Karpas-422 (cell line): Measurements from ENCODE around the gene B3GALNT2. TPM values are rescaled to one million over a fixed set of nuclear protein-coding genes. Genes with fewer than 3 reads are reported as not detected.

Experiments
- DNase-seq: peaks from one replicate; pipeline ENCODE4 v3.0.0-alpha.2; 2015
- H2AFZ ChIP-seq: fragments of 200-600 bp; sonication (generic); 2 replicates; pipeline ENCODE4 v1.6.1; 2014; ENCODE audit warnings: antibody characterized with exemption, low read length, mixed read lengths
- H3K27ac ChIP-seq: fragments of 200-600 bp; sonication (generic); 2 replicates; pipeline ENCODE4 v1.5.1; 2014; ENCODE audit warnings: mild to moderate bottlenecking, low read length, moderate library complexity
- H3K27me3 ChIP-seq: fragments of 200-600 bp; sonication (generic); 2 replicates; pipeline ENCODE4 v1.6.1; 2014; ENCODE audit warnings: low read length, mixed read lengths
- H3K36me3 ChIP-seq: fragments of 200-600 bp; sonication (generic); 2 replicates; pipeline ENCODE4 v1.6.1; 2014; ENCODE audit warnings: low read length, mixed read lengths; ENCODE audit not compliant: insufficient read depth
- H3K4me1 ChIP-seq: fragments of 200-600 bp; sonication (generic); 2 replicates; pipeline ENCODE4 v1.6.1; 2014; ENCODE audit warnings: mild to moderate bottlenecking, low read length, mixed read lengths
- H3K4me2 ChIP-seq: fragments of 200-600 bp; sonication (generic); 2 replicates; pipeline ENCODE4 v1.6.1; 2014; ENCODE audit warnings: low read length, low read depth, mild to moderate bottlenecking; ENCODE audit not compliant: poor library complexity, severe bottlenecking
- H3K4me3 ChIP-seq: fragments of 200-600 bp; sonication (generic); 2 replicates; pipeline ENCODE4 v1.5.1; 2014; ENCODE audit warnings: mild to moderate bottlenecking, antibody characterized with exemption, low read length, mixed read lengths
- H3K79me2 ChIP-seq: fragments of 200-600 bp; sonication (generic); 2 replicates; pipeline ENCODE4 v1.6.1; 2014; ENCODE audit warnings: mild to moderate bottlenecking, low read length, mixed read lengths
- H3K9ac ChIP-seq: fragments of 200-600 bp; sonication (generic); 2 replicates; pipeline ENCODE4 v1.6.0; 2014; ENCODE audit warnings: low read length
- H3K9me2 ChIP-seq: fragments of 200-600 bp; sonication (generic), shearing (Covaris generic); replicated peaks from 2 replicates; pipeline ENCODE4 v1.6.0; 2014; ENCODE audit warnings: mild to moderate bottlenecking, low read length, moderate library complexity; ENCODE audit not compliant: insufficient read depth
- H3K9me3 ChIP-seq: fragments of 300-700, 200-600 bp; sonication (generic); 2 replicates; pipeline ENCODE4 v1.6.1; 2014; ENCODE audit warnings: low read length, mixed read lengths
- H4K20me1 ChIP-seq: fragments of 200-600 bp; sonication (generic); 2 replicates; pipeline ENCODE4 v1.6.1; 2014; ENCODE audit warnings: mild to moderate bottlenecking, antibody characterized with exemption, low read length, low read depth; ENCODE audit not compliant: insufficient read depth
- total RNA-seq: library from RNA; depleted of rRNA; stranded (reverse); fragments of >200 nt; shearing (Covaris generic); gene quantifications from 2 replicates; pipeline ENCODE4 v1.2.3, GENCODE V29; 2014; ENCODE audit warnings: low replicate concordance

B3GALNT2 gene
- total RNA-seq, 1 experiment from 2014 or later, result 15.4 TPM

DNA sequence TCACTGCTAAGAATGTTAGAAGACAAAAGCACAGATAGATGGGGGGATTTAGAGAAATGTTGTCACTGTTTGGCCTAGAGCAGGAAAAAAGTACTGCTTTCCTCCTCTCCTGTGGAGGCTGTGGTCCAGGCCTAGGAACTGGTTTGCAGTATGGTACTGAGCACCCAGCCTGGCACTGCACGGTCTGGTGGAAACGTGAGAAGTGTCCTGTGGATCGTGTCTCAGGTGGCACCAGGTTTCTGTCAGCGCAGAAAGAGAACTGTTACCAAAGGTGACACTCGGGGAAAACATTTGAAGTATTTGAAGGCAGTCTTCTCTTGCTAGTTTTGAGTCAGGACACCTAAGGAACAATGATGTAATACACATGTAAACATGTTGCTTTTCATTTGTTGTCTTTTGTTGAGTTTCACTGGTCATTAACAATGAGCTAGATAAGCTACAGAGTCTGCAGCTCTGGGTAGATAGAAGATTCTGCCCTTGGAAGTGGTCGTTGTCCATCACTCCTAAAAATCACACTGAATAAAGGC lies 63.0 kb downstream of the B3GALNT2 start:
- Histone ChIP-seq H3K4me1 (no peaks in the 10 kb centered on the region), H3K27me3 (no peaks in the 10 kb centered on the region), H3K4me3 (no peak overlapping the region), H3K79me2 (no peaks in the 10 kb centered on the region), H3K9me2 (no peaks in the 10 kb centered on the region), H2AFZ (no peak overlapping the region), H3K36me3 (peaks cover 9% of the 10 kb centered on the region; the same call in 1 of the 2 replicates), H3K4me2 (no peak overlapping the region), H4K20me1 (no peaks in the 10 kb centered on the region), H3K27ac (no peak overlapping the region), H3K9ac (no peak overlapping the region), H3K9me3 (no peaks in the 10 kb centered on the region)
- DNase-seq, result no peak

GRCh38 chr1:235434001-235434400 lies 70.3 kb downstream of the B3GALNT2 start:
- Histone ChIP-seq H3K27ac (no peak overlapping the region), H3K9ac (no peak overlapping the region), H3K79me2 (0 out of 2 replicates have a peak, but pooled peaks cover 4% of the 10 kb centered on the region), H3K27me3 (no peaks in the 10 kb centered on the region), H3K4me1 (no peaks in the 10 kb centered on the region), H3K36me3 (peaks cover 6% of the 10 kb centered on the region; the same call in 1 of the 2 replicates), H3K4me2 (no peak overlapping the region), H3K4me3 (no peak overlapping the region), H4K20me1 (no peaks in the 10 kb centered on the region), H3K9me3 (no peaks in the 10 kb centered on the region), H3K9me2 (no peaks in the 10 kb centered on the region), H2AFZ (no peak overlapping the region)
- DNase-seq, result no peak

DNA sequence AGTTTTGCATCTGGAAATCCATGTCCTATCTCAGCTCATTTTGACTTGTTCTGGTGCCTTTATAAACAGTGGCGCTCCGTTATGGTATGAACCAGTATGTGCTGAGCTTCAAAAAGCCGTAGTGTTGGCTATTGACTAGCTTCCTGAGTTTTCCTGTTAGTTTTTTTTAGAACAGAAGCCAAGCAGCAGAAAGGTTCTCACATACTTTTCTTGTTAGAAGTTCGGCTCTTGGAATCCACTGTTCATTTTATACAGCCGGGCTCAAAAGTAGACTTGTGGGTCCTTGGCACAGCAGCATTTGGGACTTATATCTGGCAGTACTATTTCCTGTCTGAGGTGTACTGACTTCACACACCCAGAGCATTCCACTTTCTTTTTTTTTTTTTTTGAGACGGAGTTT lies 73.3 kb downstream of the B3GALNT2 start:
- DNase-seq, result no peak
- Histone ChIP-seq H3K36me3 (peaks cover 4% of the 10 kb centered on the region; the same call in 1 of the 2 replicates), H3K79me2 (0 out of 2 replicates have a peak, but pooled peaks cover 9% of the 10 kb centered on the region), H3K4me2 (no peak overlapping the region), H4K20me1 (no peaks in the 10 kb centered on the region), H3K9me2 (no peaks in the 10 kb centered on the region), H3K9ac (no peak overlapping the region), H3K27ac (no peak overlapping the region), H3K9me3 (no peaks in the 10 kb centered on the region), H3K4me1 (no peaks in the 10 kb centered on the region), H3K27me3 (no peaks in the 10 kb centered on the region), H2AFZ (no peak overlapping the region), H3K4me3 (no peak overlapping the region)

- no peak overlapping the region for H3K27ac ChIP-seq
- no peak overlapping the region for H3K4me3 ChIP-seq
- H4K20me1 ChIP-seq, result no peaks in the 10 kb centered on the region
- H3K9me3 ChIP-seq, result no peaks in the 10 kb centered on the region
- H3K9me2 ChIP-seq, result no peaks in the 10 kb centered on the region
- no peak overlapping the region for H2AFZ ChIP-seq
- no peaks in the 10 kb centered on the region for H3K27me3 ChIP-seq
- DNase-seq, result no peak
- H3K4me1 ChIP-seq, result no peaks in the 10 kb centered on the region
- peaks cover 18% of the 10 kb centered on the region; the same call in 1 of the 2 replicates for H3K79me2 ChIP-seq
- no peak overlapping the region for H3K4me2 ChIP-seq
- no peaks in the 10 kb centered on the region for H3K36me3 ChIP-seq
- H3K9ac ChIP-seq, result no peak overlapping the region
These were observed 75.1 kb downstream of the B3GALNT2 start for GRCh38 chr1:235429143-235429542.

DNA sequence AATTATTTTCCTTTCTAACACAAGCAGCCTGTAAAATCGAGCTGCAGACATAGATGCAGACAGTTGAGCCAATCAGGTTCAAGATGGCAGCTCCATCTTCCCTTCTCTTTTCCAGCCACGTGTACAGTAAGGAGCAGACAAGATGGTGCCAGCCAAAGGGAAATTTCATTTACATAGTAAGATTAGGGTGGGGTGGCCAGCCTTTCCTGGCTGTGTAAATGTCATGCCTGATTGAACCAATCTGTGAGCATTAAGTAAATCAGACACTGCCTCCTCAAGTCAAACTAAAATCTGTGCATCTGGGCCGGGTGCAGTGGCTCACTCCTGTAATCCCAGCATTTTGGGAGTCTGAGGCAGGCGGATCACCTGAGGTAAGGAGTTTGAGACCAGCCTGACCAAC lies 76.8 kb downstream of the B3GALNT2 start:
- no peak overlapping the region for H3K4me2 ChIP-seq

GRCh38 chr1:235426680-235427079 lies 77.6 kb downstream of the B3GALNT2 start:
- H3K9me2 ChIP-seq, result no peaks in the 10 kb centered on the region
- no peaks in the 10 kb centered on the region for H3K9me3 ChIP-seq
- DNase-seq, result no peak
- no peaks in the 10 kb centered on the region for H4K20me1 ChIP-seq
- no peak overlapping the region for H2AFZ ChIP-seq
- no peak overlapping the region for H3K4me2 ChIP-seq
- peaks cover 4% of the 10 kb centered on the region for H3K4me1 ChIP-seq
- no peaks in the 10 kb centered on the region for H3K36me3 ChIP-seq
- H3K27ac ChIP-seq, result no peak overlapping the region
- no peak overlapping the region for H3K4me3 ChIP-seq
- H3K9ac ChIP-seq, result no peak overlapping the region
- peaks cover 26% of the 10 kb centered on the region; the same call in 1 of the 2 replicates for H3K79me2 ChIP-seq
- no peaks in the 10 kb centered on the region for H3K27me3 ChIP-seq

More for the DNA sequence above, 76.8 kb downstream of the B3GALNT2 start:
- H2AFZ ChIP-seq, result no peak overlapping the region
- H3K9me3 ChIP-seq, result no peaks in the 10 kb centered on the region
- peaks cover 26% of the 10 kb centered on the region; the same call in 1 of the 2 replicates for H3K79me2 ChIP-seq
- H3K4me3 ChIP-seq, result no peak overlapping the region
- DNase-seq, result no peak
- no peak overlapping the region for H3K9ac ChIP-seq
- no peaks in the 10 kb centered on the region for H3K36me3 ChIP-seq
- no peak overlapping the region for H3K27ac ChIP-seq
- H3K9me2 ChIP-seq, result no peaks in the 10 kb centered on the region
- H3K27me3 ChIP-seq, result no peaks in the 10 kb centered on the region
- no peaks in the 10 kb centered on the region for H3K4me1 ChIP-seq
- H4K20me1 ChIP-seq, result no peaks in the 10 kb centered on the region

GRCh38 chr1:235426143-235426542 lies 78.1 kb downstream of the B3GALNT2 start:
- no peaks in the 10 kb centered on the region for H3K9me3 ChIP-seq
- H3K36me3 ChIP-seq, result no peaks in the 10 kb centered on the region
- no peak overlapping the region for H3K4me2 ChIP-seq
- peaks cover 26% of the 10 kb centered on the region; the same call in 1 of the 2 replicates for H3K79me2 ChIP-seq
- H4K20me1 ChIP-seq, result no peaks in the 10 kb centered on the region
- H3K4me1 ChIP-seq, result peaks cover 7% of the 10 kb centered on the region
- no peaks in the 10 kb centered on the region for H3K9me2 ChIP-seq
- no peak overlapping the region for H3K4me3 ChIP-seq
- no peak for DNase-seq
- no peak overlapping the region for H3K27ac ChIP-seq
- H3K9ac ChIP-seq, result no peak overlapping the region
- H3K27me3 ChIP-seq, result no peaks in the 10 kb centered on the region
- no peak overlapping the region for H2AFZ ChIP-seq

DNA sequence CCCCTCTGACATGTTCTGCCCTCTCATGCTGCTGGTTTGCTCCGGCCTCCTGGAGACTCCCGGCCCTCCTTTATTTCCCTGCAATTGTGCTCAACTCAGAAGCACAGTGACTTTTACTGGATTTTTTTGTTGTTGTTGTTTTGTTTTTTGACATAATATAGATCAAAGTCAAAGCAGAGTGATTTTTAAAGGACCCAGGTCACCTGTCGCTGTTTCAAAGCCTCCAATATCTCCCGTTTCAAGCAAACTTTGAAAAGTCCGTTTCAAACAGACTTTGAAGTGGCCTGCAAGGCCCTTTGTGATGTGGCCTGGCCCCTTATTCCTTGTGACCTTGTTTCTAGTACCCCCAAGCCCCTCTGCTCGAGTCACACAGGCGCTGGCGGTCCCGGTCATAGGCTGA lies 78.9 kb downstream of the B3GALNT2 start:
- H3K9me2 ChIP-seq, result no peaks in the 10 kb centered on the region
- H3K36me3 ChIP-seq, result no peaks in the 10 kb centered on the region
- H3K9ac ChIP-seq, result no peak overlapping the region
- H2AFZ ChIP-seq, result no peak overlapping the region
- H4K20me1 ChIP-seq, result no peaks in the 10 kb centered on the region
- H3K4me2 ChIP-seq, result no peak overlapping the region
- no peak for DNase-seq
- no peaks in the 10 kb centered on the region for H3K9me3 ChIP-seq
- H3K27ac ChIP-seq, result no peak overlapping the region
- H3K4me1 ChIP-seq, result peaks cover 7% of the 10 kb centered on the region
- H3K79me2 ChIP-seq, result peaks cover 26% of the 10 kb centered on the region; the same call in 1 of the 2 replicates
- no peak overlapping the region for H3K4me3 ChIP-seq
- H3K27me3 ChIP-seq, result no peaks in the 10 kb centered on the region
